ENCODE measurements around the gene CAVIN4. TPM values are rescaled to one million over a fixed set of nuclear protein-coding genes. Genes with fewer than 3 reads are reported as not detected.

The CAVIN4 gene
- total and polyA plus RNA-seq, 2 donors (not counting 1 experiment from before 2014, with no cell fraction given), result 0.50 to 1.5 TPM

DNA sequence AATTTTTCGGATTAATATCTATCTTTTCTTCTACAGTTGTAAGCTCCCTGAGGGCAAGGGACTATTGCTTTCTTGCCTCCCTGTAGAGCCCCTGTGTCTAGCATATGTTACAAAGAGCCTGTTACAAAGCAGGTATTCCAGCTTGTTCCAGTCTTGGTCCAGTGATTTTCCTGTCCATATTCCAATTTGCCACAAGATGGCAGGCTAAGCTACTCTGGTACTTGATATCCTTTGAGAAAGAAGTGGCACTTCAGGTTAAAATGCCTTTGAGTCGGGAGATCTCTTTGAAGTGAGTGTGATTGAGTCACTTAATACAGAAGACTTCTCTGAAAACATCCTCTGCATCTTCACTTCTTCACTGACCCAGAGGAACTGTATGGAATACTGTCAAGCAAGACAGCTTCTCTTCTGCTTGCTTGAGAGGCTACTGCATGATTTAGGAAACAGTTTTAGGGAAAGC, 24.5 kb downstream of the CAVIN4 start:
- H3K4me2 ChIP-seq (ENCODE audit: extremely low read depth, insufficient read depth, low read length), result no peak overlapping the region
- no peaks in the 10 kb centered on the region for H3K4me1 ChIP-seq (ENCODE audit: control insufficient read depth, extremely low read depth, insufficient read depth, low read length)
- no peak overlapping the region for H3K27ac ChIP-seq (ENCODE audit: insufficient read depth, low read length)
- H3K36me3 ChIP-seq (ENCODE audit: control insufficient read depth, insufficient read depth, low read length), result no peaks in the 10 kb centered on the region
- no peaks in the 10 kb centered on the region for H4K20me1 ChIP-seq (ENCODE audit: control insufficient read depth, extremely low read depth, insufficient read depth, low read length)
- peak; percentile 44 to 59 for DNase-seq (ENCODE audit: low read depth in 2 of 2)
- H3K4me3 ChIP-seq (replicated peaks in 1 of 4; ENCODE audit: control extremely low read depth in 1 of 4, insufficient read depth in 1 of 4, low read depth in 3 of 4, low read length in 4 of 4), result no peak overlapping the region
- no peaks in the 10 kb centered on the region for H3K9me3 ChIP-seq (ENCODE audit: control insufficient read depth, insufficient read depth, low read depth, low read length)
- TF ChIP-seq CTCF (conservative IDR thresholded peaks at IDR 0.05 in 1 of 2, IDR thresholded peaks at IDR 0.05 in 1 of 2; ENCODE audit: low read depth in 1 of 2, low read length in 2 of 2), result peak; percentile 68 to 80
- TF ChIP-seq EZH2 (IDR thresholded peaks at IDR 0.05; ENCODE audit: low read length, missing control alignments), result no peak
- H2AFZ ChIP-seq (ENCODE audit: low read length), result no peak overlapping the region
- no peak overlapping the region for H3K9ac ChIP-seq (ENCODE audit: insufficient read depth, low read length)
- H3K79me2 ChIP-seq (ENCODE audit: control insufficient read depth, insufficient read depth, low read length), result no peaks in the 10 kb centered on the region
- H3K27me3 ChIP-seq (ENCODE audit: control insufficient read depth, insufficient read depth, low read length), result peaks cover 2% of the 10 kb centered on the region

DNA sequence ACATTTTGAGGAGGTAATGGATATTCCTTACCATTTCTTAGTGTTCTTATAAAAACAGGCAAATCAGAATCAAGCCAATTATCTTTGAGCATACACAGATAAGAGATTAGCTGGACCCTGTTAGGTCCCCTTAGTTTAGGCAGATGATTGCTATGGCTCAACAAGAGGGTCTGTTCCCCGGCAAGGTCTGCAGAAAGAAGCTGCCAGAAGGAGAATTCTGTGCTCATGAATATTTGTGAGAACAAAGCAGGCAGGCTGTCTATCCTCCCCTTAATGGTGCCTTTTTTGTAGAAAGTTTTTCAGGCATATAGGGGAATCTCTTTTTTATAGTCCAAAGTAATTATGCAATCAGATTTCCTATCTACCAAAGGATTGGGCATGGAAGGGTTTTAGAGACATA, 27.5 kb downstream of the CAVIN4 start:
- H3K4me3 ChIP-seq (replicated peaks in 1 of 4; ENCODE audit: control extremely low read depth in 1 of 4, insufficient read depth in 1 of 4, low read depth in 3 of 4, low read length in 4 of 4), result no peak overlapping the region
- no peak overlapping the region for H2AFZ ChIP-seq (ENCODE audit: low read length)
- no peaks in the 10 kb centered on the region for H3K27me3 ChIP-seq (ENCODE audit: control insufficient read depth, insufficient read depth, low read length)
- no peaks in the 10 kb centered on the region for H3K9me3 ChIP-seq (ENCODE audit: control insufficient read depth, insufficient read depth, low read depth, low read length)
- H3K4me2 ChIP-seq (ENCODE audit: extremely low read depth, insufficient read depth, low read length), result no peak overlapping the region
- H3K36me3 ChIP-seq (ENCODE audit: control insufficient read depth, insufficient read depth, low read length), result no peaks in the 10 kb centered on the region
- H3K27ac ChIP-seq (ENCODE audit: insufficient read depth, low read length), result no peak overlapping the region
- no peaks in the 10 kb centered on the region for H4K20me1 ChIP-seq (ENCODE audit: control insufficient read depth, extremely low read depth, insufficient read depth, low read length)
- no peak for DNase-seq (ENCODE audit: low read depth in 2 of 2)
- TF ChIP-seq EZH2 (IDR thresholded peaks at IDR 0.05; ENCODE audit: low read length, missing control alignments) (no peak), CTCF (conservative IDR thresholded peaks at IDR 0.05 in 1 of 2, IDR thresholded peaks at IDR 0.05 in 1 of 2; ENCODE audit: low read depth in 1 of 2, low read length in 2 of 2) (no peak)
- no peaks in the 10 kb centered on the region for H3K79me2 ChIP-seq (ENCODE audit: control insufficient read depth, insufficient read depth, low read length)
- H3K4me1 ChIP-seq (ENCODE audit: control insufficient read depth, extremely low read depth, insufficient read depth, low read length), result no peaks in the 10 kb centered on the region
- no peak overlapping the region for H3K9ac ChIP-seq (ENCODE audit: insufficient read depth, low read length)

- Histone ChIP-seq H3K79me2 (ENCODE audit: control insufficient read depth, insufficient read depth, low read length) (no peaks in the 10 kb centered on the region), H3K4me1 (ENCODE audit: control insufficient read depth, extremely low read depth, insufficient read depth, low read length) (no peaks in the 10 kb centered on the region), H3K4me2 (ENCODE audit: extremely low read depth, insufficient read depth, low read length) (no peak overlapping the region), H3K27ac (ENCODE audit: insufficient read depth, low read length) (no peak overlapping the region), H3K36me3 (ENCODE audit: control insufficient read depth, insufficient read depth, low read length) (no peaks in the 10 kb centered on the region), H3K4me3 (replicated peaks in 1 of 4; ENCODE audit: control extremely low read depth in 1 of 4, insufficient read depth in 1 of 4, low read depth in 3 of 4, low read length in 4 of 4) (no peak overlapping the region), H3K27me3 (ENCODE audit: control insufficient read depth, insufficient read depth, low read length) (no peaks in the 10 kb centered on the region), H3K9me3 (ENCODE audit: control insufficient read depth, insufficient read depth, low read depth, low read length) (no peaks in the 10 kb centered on the region), H4K20me1 (ENCODE audit: control insufficient read depth, extremely low read depth, insufficient read depth, low read length) (no peaks in the 10 kb centered on the region), H3K9ac (ENCODE audit: insufficient read depth, low read length) (no peak overlapping the region), H2AFZ (ENCODE audit: low read length) (no peak overlapping the region)
- DNase-seq (ENCODE audit: low read depth in 2 of 2), result no peak
- TF ChIP-seq CTCF (conservative IDR thresholded peaks at IDR 0.05 in 1 of 2, IDR thresholded peaks at IDR 0.05 in 1 of 2; ENCODE audit: low read depth in 1 of 2, low read length in 2 of 2) (no peak), EZH2 (IDR thresholded peaks at IDR 0.05; ENCODE audit: low read length, missing control alignments) (no peak)
Measured at GRCh38 chr9:100619194-100619593, 41.3 kb downstream of the CAVIN4 start.

Measured in fibroblast of lung (primary cell).